ENCODE measurements around the gene TSPEAR.

Gene TSPEAR

GRCh38 chr21:44502171-44502958 is 209.0 kb downstream of the TSPEAR start:
- DNase-seq (ENCODE audit: low read depth), result no peak

GRCh38 chr21:44500111-44500510 is 211.3 kb downstream of the TSPEAR start:
- no peak for DNase-seq (ENCODE audit: low read depth)

GRCh38 chr21:44499631-44500030 is 211.7 kb downstream of the TSPEAR start:
- no peak for DNase-seq (ENCODE audit: low read depth)

- no peak for DNase-seq (ENCODE audit: low read depth)
Measured at GRCh38 chr21:44499211-44499560, 212.2 kb downstream of the TSPEAR start.

GRCh38 chr21:44498280-44499210 is 212.8 kb downstream of the TSPEAR start:
- DNase-seq (ENCODE audit: low read depth), result no peak

- no peak for DNase-seq (ENCODE audit: low read depth)
Measured at GRCh38 chr21:44497703-44498126, 213.7 kb downstream of the TSPEAR start.

GRCh38 chr21:44496564-44497550 is 214.5 kb downstream of the TSPEAR start:
- DNase-seq (ENCODE audit: low read depth), result no peak

- DNase-seq (ENCODE audit: low read depth), result no peak
Measured at GRCh38 chr21:44495611-44496563, 215.5 kb downstream of the TSPEAR start.

GRCh38 chr21:44494956-44495355 is 216.4 kb downstream of the TSPEAR start:
- no peak for DNase-seq (ENCODE audit: low read depth)

GRCh38 chr21:44494418-44494817 is 217.0 kb downstream of the TSPEAR start:
- DNase-seq (ENCODE audit: low read depth), result no peak

GRCh38 chr21:44492567-44493385 is 218.6 kb downstream of the TSPEAR start:
- DNase-seq (ENCODE audit: low read depth), result no peak

GRCh38 chr21:44490816-44491215 is 220.6 kb downstream of the TSPEAR start:
- DNase-seq (ENCODE audit: low read depth), result no peak

GRCh38 chr21:44490405-44490804 is 221.0 kb downstream of the TSPEAR start:
- no peak for DNase-seq (ENCODE audit: low read depth)

- DNase-seq (ENCODE audit: low read depth), result no peak
Measured at GRCh38 chr21:44489962-44490361, 221.4 kb downstream of the TSPEAR start.

GRCh38 chr21:44487831-44488230 is 223.5 kb downstream of the TSPEAR start:
- DNase-seq (ENCODE audit: low read depth), result no peak

GRCh38 chr21:44486302-44486701 is 225.1 kb downstream of the TSPEAR start:
- DNase-seq (ENCODE audit: low read depth), result no peak

GRCh38 chr21:44485796-44486195 is 225.6 kb downstream of the TSPEAR start:
- DNase-seq (ENCODE audit: low read depth), result no peak

- peak; percentile 9 for DNase-seq (ENCODE audit: low read depth)
Measured at GRCh38 chr21:44485254-44485793, 226.0 kb downstream of the TSPEAR start.

- no peak for DNase-seq (ENCODE audit: low read depth)
Measured at GRCh38 chr21:44484498-44485253, 226.7 kb downstream of the TSPEAR start.
